GM12875 (cell line): Measurements from ENCODE around the gene POLDIP2.

ENCODE experiments used
- H3K4me3 ChIP-seq: one replicate; pipeline ENCODE4 v1.5.1; 2011; ENCODE audit warnings: low read depth, low read length, control low read depth
- CTCF ChIP-seq: IDR thresholded peaks from 2 replicates; pipeline ENCODE4 v1.5.1; 2011; ENCODE audit warnings: low read depth, mild to moderate bottlenecking, control low read depth, inconsistent platforms, low read length, moderate library complexity, borderline replicate concordance; ENCODE audit not compliant: insufficient read depth

The POLDIP2 gene

GRCh38 chr17:28402844-28403243, 45.5 kb upstream of the POLDIP2 start:
- TF ChIP-seq CTCF = no peak
- no peak overlapping the region for H3K4me3 ChIP-seq

GRCh38 chr17:28402224-28402630, 44.9 kb upstream of the POLDIP2 start:
- H3K4me3 ChIP-seq = no peak overlapping the region
- no peak for TF ChIP-seq CTCF

GRCh38 chr17:28399808-28400207, 42.5 kb upstream of the POLDIP2 start:
- no peak overlapping the region for H3K4me3 ChIP-seq
- no peak for TF ChIP-seq CTCF

- TF ChIP-seq CTCF = no peak
- no peak overlapping the region for H3K4me3 ChIP-seq
These were observed 41.1 kb upstream of the POLDIP2 start for GRCh38 chr17:28398280-28398981.

GRCh38 chr17:28397687-28398279, 40.5 kb upstream of the POLDIP2 start:
- TF ChIP-seq CTCF = no peak
- H3K4me3 ChIP-seq = no peak overlapping the region

GRCh38 chr17:28397275-28397674, 39.9 kb upstream of the POLDIP2 start:
- TF ChIP-seq CTCF = no peak
- H3K4me3 ChIP-seq = no peak overlapping the region

- no peak for TF ChIP-seq CTCF
- H3K4me3 ChIP-seq = no peak overlapping the region
These were observed 39.4 kb upstream of the POLDIP2 start for GRCh38 chr17:28396635-28397239.
